HG03432 (cell line): Measurements from ENCODE around the gene CTDSP1.

Experiments
- ATAC-seq: cut with Tn5 transposase; IDR thresholded peaks from one replicate; pipeline ENCODE4 v1.9.1; 2021; ENCODE audit warnings: mild to moderate bottlenecking, moderate library complexity; ENCODE audit not compliant: unreplicated experiment

Gene CTDSP1, protein sequence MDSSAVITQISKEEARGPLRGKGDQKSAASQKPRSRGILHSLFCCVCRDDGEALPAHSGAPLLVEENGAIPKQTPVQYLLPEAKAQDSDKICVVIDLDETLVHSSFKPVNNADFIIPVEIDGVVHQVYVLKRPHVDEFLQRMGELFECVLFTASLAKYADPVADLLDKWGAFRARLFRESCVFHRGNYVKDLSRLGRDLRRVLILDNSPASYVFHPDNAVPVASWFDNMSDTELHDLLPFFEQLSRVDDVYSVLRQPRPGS

GRCh38 chr2:218399391-218400166 is at the start of gene CTDSP1:
Gene CTDSP1, plus strand, starts transcription at chr2:218399868. Its CDS starts 223 bp downstream, at chr2:218400091.
- peak; percentile 42 for ATAC-seq

DNA sequence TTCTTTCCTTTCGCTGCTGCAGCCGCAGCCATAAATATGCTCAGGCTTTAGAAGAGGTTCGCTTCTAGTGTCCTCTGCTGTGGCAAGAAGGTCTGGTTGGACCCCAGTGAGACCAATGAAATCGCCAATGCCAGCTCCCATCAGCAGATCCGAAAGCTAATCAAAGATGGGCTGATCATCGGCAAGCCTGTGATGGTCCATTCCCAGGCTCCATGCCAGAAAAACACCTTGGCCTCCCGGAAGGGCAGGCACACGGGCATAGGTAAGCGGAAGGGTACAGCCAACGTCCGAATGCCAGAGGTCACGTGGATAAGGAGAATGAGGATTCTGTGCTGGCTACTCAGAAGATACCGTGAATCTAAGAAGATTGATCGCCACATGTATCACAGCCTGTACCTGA is 45.6 kb upstream of the CTDSP1 start:
- no peak for ATAC-seq

GRCh38 chr2:218354850-218355443 is 44.7 kb upstream of the CTDSP1 start:
- ATAC-seq: no peak

- no peak for ATAC-seq
Measured at GRCh38 chr2:218357236-218358177, 42.2 kb upstream of the CTDSP1 start.

GRCh38 chr2:218360453-218360852 is 39.2 kb upstream of the CTDSP1 start:
- no peak for ATAC-seq

DNA sequence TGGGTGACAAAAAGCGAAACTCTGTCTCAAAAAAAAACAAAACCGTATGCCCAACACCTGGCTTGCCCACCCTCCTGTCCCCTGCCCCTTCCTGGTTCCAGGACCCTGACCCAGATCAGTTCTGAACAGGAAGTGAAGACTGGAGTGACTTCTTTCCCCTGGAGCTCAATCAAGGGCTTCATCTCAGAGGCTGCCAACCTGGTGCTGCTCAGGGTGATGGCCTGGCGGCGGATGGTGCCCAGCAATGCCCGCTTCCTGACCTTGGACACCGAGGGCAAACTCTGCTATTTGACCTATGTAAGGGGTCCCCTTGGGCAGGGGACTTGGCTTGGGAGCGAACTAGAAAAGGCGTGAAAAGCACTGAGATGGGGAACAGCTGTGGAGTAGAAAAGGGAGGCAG is 37.1 kb upstream of the CTDSP1 start:
- no peak for ATAC-seq

DNA sequence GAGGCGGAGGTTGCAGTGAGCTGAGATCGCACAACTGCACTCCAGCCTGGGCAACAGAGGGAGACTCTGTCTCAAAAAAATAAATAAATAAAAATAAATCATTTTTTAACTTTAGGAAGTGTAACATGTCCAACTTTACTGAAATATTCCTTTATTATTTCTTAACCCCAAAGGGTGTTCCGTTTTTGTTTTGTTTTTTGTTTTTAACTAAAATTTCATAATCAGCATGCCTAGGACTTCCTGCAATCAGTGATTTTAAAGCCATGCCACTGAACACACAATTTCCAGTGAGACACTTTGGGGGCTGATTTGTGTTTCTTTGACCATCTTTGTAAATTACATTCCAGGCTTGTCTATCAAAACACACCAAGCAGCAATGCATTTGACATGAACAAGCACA is 35.9 kb upstream of the CTDSP1 start:
- no peak for ATAC-seq

DNA sequence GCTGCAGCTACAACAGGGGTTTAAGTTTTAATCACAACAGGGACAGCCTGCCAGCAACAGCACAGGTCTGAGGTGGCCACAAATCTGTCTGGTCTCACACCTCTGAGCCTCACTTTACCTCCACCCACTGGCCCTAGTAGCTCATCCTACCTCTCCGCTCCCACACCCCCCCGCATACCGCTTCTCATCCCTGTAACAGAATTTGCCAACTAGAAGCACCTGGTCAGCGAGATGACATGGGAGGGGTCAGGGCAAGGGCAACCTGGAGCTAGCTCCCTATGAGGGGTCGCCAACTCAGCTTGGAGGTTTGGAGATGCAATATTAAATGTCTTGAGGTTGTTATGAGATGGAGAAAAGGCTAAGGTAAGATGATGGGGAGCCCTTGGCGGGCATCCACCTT is 35.5 kb upstream of the CTDSP1 start:
- ATAC-seq: no peak

DNA sequence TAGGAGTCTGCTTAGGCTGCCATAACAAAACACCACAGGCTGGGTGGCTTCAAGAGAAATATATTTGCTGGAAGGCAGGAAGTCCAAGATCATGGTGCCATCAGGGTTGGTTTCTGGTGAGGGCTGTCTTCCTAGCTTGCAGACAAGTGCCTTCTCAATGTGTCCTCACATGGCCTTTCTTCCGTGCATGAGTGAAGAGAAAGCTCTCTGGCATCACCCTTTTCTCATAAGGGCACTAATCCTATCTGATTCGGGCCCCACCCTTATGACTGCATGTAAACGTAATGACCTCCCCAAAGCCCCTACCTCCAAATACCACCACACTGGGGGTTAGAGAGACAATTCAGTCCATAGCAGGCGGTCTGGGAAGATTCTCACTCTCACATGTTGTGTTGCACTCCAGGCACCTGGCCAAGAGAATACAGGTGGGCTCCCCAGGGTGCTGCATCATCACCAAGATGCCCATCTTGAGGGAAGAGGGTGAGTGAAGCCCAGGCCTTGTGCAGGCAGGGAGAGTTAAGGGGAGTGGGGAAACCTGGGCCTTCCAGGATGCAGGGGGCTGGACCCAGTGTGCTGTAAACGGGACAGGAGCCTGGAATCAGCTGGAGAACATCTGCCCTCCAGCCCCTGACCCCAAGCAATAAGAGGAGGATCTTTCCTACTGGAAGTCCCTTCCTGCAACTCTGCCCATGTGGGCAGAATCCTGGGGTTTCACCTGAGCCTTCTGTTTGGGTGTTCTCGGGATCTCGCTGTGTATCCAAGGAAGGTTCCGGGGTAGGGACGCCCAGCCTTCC is 32.9 kb upstream of the CTDSP1 start:
- no peak for ATAC-seq

GRCh38 chr2:218367415-218368149 is 32.1 kb upstream of the CTDSP1 start:
- ATAC-seq: peak; percentile 96

DNA sequence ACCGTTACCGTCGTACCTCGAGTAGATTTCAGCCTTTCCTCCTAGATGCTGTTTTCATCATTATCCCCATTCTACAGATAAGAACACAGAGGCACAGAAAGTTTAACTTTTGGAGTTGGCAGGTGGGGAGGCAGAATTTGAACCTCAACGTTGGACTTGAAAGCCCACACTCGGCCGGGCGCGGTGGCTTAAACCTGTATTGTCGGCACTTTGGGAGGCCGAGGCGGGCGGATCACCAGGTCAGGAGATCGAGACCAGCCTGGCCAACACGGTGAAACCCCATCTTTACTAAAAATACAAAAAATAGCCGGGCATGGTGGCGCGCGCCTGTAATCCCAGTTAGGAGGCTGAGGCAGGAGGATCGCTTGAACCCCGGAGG is 31.5 kb upstream of the CTDSP1 start:
- no peak for ATAC-seq

DNA sequence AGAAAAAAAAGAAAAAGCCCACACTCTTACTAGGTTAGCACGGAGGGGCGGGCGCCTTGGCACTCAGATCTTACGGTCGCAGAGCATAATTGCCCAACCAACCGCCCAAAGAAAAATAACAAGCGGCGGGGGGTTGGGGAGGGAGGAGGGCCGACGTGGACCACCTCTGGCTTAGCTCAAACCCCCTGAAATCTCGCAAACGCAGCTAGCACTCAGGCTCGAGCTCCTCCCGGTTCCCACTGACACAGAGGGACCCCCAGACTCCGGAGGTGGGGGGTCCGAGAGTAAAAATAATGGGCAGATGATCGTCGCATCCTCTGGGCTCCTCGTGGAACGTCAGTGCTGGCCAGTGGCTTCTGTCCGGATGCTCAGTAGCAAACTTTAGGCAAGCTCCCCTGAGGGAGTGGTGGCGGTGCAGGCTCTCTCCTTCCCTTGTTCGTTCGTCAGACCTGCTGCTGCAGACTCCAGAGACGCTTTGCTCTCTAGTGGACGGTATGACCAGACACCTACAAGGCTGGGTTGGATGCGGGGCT is 31.0 kb upstream of the CTDSP1 start:
- no peak for ATAC-seq

DNA sequence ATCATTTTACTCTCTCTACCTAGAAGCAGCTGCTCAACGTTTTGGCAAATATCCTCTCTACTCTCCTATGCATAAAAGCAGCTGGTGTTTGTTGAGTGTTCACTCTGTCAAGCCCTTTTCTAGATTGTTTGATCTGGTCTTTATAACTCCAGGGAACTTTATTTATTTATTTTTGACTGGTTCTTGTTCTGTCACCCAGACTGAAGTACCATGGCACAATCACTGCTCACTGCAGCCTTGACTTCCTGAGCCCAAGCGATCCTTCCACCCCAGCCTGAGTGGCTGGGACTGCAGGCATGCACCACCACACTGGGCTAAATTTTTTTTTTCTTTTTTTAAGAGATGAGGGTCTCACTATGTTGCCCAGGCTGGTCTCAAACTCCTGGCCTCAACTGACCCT is 30.3 kb upstream of the CTDSP1 start:
- ATAC-seq: no peak

DNA sequence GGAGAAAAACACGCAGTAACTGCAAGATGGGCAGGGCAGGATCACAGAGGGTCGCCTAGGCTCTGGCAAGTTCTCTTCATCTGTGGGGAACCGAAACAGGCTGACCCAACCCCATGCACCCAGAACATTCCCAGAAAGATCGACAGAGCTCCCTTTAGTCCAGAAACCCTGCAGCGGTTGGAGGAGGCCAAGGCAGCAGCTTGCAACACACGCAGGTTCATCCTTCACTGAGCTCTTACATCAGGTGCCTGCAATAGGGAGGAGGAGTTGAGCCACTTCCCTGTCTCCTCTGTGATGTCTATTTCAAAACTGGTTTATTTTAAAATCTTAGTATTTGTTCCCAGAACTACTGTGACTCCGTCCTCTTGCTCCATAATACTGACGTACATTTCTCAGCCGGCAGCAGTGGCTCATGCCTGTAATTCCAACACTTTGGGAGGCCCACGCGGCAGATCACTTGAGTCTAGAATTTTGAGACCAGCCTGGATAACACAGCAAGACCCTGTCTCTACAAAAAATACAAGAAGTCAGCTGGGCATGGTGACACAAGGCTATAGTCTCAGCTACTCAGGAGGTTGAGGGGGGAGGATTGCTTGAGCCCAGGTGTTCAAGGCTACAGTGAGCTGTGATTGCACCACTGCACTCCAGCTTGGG is 29.1 kb upstream of the CTDSP1 start:
- ATAC-seq: no peak

DNA sequence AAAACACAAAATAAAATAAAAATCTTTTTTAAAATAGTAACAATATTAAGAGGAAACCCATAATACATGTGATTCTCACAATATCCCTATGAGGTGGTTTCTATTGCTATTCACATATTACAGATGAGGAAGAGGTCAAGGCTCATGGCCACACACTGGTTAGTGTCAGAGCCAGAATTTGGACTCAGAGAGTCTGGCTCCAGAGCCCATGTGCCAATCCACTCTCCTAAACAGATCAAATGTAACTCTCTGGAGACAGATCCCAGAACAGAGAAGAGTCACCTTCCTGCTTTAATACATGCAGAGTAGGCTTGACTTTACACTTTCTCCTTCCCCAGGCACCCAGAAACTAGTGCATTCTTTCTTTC is 27.7 kb upstream of the CTDSP1 start:
- ATAC-seq: no peak

GRCh38 chr2:218374795-218375194 is 24.9 kb upstream of the CTDSP1 start:
- ATAC-seq: no peak

DNA sequence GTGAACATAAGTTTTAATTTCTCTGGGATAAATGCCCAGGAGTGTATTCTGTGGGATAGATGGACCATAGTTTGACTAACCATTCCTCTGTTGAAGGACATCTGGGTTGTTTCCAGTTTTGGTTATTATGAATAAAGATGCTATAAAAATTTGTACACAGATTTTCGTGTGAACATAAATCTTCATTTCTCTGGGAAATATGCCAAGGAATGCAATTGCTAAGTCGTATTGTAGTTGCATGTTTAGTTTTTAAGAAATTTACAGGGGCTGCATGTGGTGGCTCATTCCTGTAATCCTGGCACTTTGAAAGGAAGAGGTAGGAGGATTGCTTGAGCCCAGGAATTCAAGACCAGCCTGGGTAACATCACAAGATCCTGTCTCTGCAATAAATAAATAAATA is 24.5 kb upstream of the CTDSP1 start:
- no peak for ATAC-seq

DNA sequence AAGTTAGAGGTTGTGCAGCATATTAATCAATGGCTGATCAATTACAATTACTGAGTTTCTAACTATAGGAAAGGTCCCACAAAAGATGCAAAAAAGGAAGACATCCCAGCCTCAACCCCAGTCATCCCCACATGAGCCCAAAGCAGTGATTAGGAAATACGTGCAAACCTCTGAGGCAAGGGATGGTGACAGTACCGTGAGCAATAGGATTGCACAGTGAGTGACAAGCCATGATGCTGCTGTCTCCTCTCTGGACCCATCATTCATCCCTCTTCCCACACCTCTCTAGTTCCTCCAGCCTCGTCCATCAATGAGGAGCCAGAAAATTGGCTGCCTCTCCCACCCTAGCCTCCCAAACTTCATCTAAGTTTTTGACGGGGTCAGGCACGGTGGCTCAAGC is 21.6 kb upstream of the CTDSP1 start:
- no peak for ATAC-seq

GRCh38 chr2:218381916-218382366 is 17.7 kb upstream of the CTDSP1 start, which contains the start of gene SLC11A1:
Gene SLC11A1, plus strand, starts transcription at chr2:218382273. Its CDS starts 96 bp downstream, at chr2:218382369.
- ATAC-seq: no peak
